HG03280 (cell line): Measurements from ENCODE around the gene DIO3.

Experiments
- ATAC-seq: cut with Tn5 transposase; IDR thresholded peaks from one replicate; pipeline ENCODE4 v1.9.1; 2021; ENCODE audit warnings: mild to moderate bottlenecking, moderate library complexity; ENCODE audit not compliant: unreplicated experiment

Gene DIO3

DNA sequence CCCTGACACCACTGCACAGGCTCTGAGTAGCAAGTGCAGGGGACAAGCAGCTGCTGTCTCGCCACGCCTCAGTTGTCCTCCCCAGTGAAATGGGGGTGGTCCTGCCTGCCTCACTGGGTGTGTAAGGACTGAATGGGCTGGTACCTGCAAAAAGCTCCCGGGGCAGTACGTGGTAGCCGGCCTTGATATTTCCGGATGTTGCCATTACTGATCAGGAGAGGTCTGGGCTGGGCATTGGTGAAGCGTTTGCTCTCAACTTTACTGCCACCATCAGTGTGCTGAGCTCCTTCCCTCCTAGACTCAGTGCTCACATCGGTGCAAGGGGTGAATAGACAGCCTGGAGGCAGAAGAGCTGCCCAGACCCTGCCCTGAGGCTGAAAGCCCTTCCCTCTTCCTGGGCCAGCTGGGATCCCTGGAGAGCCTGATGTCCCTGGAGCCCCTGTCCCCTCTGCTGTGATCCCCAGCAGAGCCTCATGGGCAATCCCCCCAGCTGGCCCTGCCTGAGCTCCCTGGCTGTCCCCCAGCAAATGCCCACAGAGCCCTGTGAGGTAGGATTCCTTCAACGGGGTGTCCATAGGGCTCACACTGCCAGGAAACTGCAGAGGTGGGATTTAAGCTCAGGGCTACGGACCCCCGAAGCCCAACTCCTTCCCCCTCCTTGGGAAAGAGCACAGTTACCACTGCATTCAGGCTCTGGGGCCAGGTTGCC is 18.2 kb downstream of the DIO3 start:
- no peak for ATAC-seq

DNA sequence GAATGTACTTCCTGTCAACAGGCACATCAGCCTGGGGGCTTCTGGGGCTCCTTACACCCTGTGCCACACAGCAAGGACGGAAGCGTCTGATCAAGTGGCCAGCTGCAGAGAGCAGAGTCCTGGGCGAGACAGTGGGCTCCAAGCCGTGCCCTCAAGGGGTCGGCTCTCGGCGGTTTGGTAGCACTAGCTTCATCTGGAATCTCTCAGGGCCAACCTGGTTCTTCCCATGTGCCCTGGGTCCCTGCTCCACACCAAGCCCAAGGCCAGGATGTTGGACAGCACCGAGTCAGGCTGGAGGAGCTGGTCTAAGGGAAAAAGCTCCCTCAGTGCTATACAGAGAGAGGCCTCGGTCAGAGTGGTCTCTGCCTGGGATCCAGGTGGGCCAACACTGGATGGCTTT is 20.5 kb downstream of the DIO3 start:
- no peak for ATAC-seq

DNA sequence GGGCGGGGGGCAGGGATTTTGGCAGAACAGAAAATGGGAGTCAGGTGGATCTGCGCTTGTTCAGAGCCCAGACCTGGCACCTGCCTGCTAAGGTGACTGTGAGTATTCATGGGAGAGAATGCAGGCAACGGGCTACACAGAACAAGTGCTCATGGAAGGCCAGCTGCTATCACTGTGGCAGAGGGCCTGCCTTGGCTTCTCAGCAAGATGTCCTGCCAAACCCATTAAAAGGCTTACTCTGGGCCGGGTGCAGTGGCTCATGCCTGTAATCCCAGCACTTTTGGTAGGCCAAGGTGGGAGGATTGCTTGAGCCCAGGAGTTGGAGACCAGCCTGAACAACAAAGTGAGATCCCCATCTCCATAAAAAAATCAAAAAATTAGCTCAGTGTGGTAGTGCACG is 21.0 kb downstream of the DIO3 start:
- ATAC-seq: no peak

DNA sequence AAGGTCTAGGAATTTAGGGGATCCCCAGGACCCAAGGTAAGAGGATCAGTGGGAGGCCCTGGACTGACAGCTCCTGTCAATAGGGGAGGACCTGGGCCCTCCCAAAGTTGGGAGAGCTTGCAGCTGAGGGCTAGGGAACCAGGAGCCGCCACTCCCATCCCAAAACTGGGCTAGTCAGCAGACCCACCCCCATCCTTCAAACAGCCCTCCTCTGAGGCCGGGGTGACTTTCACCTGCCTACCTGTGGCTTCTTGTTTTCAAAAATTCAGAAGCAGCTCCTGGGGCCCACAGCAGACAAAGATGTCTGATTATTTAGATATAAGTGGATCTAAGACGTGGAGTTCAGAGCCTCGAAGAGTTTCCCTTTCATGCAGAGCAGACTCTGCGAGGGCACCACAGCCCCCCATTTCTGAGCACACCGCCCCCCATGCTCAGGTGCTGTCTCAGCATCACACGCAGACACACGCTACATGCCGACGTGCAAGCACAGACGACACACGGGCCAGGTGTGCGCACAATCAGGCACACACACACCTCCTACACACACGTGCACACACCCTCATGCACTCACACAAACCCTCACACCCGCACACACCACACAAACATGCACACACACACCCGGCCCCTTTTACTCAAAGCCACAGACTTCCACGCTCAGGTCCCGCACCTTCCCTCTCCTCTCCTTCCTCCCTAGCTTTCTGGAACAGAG is 21.9 kb downstream of the DIO3 start:
- no peak for ATAC-seq

DNA sequence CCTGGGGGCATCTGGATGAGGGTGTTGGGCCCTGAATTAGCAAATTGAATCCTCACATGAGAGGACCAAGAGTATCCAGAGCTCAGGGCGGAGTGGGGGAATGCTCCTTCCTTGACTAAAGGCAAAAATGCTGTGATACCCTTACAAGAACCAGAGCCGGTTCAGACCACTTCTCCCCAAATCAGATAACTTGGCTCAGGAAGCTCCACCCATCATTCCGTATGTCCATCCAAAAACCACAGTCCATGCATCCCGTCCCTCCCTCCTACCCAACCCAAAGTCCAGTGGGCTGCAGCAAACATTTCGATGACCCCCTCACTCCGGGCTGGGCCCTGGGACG is 22.4 kb downstream of the DIO3 start:
- no peak for ATAC-seq

DNA sequence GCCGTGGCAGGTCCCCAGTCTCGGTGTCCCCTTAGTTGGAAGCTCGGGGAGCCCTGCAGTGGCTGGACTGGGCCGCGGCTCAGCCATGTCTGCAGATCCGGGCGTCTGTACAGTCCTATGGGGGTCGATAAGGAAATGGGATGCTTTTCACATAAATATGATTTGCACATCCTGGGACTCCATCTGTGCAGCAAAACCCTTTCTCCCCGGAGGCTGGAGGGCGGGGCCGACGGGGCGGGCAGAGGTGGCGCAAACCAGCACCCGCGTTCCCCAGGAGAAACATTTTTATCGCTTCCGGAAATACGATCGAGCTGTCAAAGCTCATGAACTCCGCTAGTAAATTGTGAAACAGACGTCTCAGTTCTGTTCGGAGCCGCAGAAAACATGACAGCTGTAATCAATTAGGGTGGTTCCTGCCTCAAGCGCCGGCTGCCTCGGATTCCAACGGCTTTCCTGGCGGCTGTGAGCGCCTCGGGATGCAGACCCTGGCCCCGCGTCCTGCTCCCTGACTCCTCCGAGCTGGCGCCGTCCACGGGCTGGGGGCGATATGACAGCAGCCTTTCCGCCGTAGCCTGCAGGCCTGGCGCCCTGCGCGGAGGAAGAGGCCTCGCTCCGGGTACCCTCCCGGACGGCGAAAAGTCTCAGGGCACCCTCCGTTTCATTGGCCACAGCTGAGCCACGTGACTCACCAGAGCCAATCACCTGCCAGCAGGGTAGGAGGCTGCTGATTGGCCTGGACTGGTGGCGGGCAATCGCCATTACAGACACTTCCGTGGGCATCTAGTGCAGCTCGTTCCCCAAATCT is 23.0 kb downstream of the DIO3 start:
- no peak for ATAC-seq

DNA sequence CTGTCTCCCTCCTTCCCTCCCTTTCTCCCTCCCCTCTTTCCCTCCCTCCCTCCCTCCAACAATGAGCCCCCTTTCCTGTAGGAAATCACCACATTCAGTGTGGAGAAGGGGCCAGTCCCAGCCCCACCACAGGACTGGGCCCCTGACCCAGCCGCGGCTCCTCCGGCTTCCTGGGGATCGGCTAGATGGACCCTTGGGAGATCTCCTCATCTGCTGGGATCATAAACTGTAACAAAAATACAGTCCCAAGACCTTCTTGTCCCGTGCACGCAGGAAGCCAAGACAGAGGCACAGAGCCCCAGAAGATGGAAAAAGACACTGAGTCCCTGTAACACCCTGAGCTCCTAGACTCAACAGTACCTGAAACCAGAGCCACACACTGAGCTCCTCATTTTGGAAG is 23.9 kb downstream of the DIO3 start:
- ATAC-seq: no peak

DNA sequence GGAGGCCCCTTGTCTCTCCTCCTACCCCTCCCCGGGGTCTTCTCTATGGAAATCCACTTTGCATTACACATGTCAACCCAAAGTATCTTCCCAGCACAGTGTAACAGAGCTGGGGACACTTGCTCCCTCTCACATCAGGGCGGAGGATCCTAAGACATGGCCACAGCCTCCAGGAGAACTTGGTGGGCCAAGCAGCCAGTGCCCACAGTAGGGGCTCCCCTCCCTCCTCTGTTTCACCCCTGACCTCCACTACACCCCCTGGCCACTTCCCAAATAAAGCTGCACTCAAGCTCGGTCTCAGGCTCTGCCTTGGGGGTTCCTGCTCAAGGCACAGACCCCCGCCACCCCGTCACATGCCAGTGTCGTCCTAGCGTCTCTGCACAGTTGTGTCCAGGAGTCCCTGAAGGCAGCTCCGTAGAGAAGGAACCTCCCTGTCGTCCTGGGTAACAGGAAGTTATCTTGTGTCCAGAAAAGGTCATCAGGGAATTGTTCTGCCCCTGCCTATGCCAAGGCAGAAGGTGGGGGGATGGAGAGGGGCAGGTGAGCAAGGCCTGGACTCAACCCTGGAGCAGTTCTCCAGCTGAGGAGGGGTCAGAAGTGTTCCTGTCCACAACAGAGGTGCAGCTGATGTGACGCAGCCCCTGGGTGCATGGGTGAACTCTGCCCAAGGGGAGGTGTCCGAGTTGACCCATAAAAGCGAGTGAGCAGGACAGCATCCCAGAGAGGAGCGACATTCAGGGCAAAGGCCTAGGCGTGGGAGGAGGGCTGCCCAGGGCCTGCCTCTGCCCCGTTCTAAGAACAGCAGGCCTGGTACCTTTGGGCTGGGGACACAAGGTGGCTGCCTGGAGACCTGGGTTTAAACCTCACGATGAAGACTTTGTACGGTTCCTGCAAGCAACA is 25.5 kb downstream of the DIO3 start:
- ATAC-seq: no peak

DNA sequence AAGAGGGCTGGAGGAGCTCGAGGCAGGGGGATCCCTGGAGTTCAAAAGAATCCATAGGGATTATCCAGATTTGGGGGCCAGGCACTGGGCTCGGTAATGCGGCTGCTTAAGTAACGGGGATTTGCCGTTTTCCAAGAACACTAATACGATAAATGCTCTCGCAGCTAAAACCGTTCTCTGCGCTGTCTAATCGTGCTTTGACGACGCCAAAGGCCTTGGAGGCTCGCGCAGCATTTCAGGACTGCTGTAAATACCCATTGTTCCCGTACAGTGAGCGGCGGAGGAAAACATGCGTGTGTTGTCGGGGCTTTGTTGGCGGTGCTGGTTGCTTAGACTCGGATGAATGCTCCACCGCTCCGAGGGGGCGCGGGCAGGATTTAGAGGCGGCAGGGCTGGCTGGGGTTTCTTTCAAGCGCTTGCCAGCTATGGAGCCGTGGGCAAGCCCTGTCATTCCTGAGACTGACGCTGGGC is 26.2 kb downstream of the DIO3 start:
- ATAC-seq: no peak

DNA sequence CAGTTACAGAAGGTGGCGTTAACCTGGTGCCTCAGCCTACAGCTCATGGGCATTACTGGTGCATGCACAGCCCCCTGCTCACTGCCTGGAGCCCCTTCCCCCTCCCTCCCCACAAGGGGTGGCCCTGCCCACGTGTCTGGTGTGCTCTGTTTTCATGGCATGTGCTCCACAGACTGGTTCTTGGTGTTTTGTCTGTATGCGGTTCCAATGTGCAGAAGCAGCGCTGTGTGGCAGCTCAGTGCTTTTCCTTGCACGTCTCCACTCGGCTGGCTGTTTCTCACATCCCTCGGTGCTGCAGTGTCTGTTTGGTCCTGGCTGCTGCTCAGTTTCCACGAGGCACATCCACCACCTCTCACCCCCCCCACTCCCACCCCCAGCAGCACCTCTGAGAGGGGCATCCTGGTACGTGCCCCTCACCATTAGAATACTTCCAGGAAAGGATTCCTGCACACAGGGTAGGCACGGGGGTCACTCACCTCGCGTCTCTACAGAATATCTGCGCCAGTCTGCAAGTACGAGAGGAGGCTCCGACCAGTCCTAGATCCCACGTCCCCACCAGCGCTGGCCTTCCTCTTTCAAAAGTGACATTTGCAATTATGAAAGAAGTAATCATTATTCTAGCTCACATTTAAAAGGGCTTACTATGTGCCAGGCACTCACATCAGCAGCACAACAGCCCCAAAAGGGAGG is 27.1 kb downstream of the DIO3 start:
- no peak for ATAC-seq

DNA sequence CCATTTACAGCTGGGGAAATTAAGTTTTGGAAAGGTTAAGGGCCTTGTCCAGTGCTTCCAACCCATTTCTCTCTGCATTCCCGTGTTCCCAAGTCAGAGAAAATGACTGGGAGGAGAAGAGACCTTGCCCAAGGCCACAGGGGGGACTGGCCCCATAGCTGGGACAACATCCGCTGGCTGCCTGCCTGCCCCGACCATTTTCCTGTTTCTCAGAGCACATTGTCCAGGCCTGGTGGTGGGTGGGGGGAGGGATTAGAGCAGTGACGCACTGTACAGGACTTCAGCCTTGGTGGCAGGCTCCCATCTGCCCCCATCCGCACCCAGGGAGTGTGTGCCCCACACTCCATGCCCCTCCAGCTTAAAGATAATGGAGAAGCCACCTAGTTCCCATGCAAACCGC is 27.7 kb downstream of the DIO3 start:
- no peak for ATAC-seq

DNA sequence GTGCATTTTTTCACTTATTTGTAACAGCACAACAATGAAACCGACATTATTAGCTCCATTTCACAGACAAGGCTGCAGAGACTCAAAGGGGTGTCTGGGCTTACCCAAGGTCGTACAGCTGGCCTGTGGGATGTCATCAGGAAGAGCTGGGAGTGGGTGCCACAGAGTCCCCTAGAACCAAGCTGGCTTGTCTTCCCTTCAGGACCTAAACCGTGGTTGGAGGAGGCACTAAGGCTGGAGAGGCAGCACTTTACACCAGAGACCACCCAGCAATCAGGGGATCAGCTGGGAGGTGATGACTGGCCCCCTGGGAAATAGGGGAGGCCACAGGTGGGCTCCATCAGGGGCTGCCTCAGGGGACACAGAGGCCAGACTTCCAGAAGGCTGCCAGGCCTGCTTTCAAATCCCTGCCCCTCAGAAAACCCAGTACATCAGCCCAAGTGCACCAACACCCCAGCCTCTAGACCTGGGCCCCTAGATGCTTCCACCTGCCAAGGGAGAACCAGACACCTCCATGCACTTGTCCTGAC is 28.3 kb downstream of the DIO3 start:
- ATAC-seq: no peak

DNA sequence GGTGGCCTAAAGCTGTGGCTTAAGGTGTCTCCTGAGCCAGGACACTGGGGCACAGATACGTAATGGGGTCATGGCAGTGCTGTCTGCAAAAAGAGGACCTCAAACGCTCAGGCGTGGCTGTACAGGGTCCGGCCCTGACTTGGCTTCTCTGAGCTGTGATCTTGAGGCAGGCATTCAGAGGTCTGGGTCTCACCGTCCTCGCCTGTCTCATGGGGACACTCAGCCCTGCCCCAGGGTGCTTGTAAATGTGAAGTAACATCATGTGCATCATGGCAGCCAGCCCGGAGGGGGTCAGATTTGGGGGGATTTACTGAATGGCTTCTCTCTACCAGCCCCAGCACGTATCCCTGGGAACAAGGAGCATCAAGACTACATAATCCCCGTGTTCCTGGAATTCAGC is 28.8 kb downstream of the DIO3 start:
- no peak for ATAC-seq

DNA sequence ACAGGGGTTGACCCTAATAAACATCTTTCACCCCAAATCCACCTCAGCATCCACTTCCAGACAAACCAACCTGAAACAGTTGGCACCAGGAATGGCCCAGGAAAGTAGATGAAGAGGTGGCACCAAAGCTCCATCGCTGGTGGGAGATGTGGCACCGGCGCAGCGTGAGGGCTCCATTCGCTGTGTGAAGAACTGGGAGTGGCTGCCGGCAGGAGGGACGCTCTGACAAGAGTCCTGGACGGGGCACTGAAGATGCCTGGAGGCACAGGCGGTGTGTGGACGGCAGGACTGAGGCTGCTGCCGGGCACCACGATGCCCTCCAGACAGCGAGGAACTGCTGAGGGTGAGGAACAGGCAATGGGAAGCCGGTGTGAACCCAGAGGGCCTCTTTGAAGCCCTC is 29.3 kb downstream of the DIO3 start:
- ATAC-seq: no peak

DNA sequence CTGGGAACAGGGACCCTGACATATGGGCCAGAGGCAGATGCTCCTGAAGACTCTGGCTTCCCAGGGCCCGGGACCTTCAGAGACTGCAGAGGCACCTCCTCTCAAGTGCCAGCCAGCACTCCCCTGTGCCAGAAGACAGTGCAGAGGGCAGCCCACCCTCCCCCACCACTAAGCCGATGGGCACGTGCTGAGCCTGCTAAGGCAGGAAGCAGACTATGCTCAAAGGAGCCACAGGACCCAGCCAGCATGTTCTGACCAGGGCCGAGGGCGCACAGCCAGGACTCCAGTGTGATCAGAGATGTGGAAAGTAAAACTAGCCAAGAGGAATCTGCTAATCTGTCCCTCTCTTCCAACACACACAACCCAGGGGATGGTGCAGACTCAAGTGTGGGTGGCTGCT is 29.8 kb downstream of the DIO3 start:
- no peak for ATAC-seq

DNA sequence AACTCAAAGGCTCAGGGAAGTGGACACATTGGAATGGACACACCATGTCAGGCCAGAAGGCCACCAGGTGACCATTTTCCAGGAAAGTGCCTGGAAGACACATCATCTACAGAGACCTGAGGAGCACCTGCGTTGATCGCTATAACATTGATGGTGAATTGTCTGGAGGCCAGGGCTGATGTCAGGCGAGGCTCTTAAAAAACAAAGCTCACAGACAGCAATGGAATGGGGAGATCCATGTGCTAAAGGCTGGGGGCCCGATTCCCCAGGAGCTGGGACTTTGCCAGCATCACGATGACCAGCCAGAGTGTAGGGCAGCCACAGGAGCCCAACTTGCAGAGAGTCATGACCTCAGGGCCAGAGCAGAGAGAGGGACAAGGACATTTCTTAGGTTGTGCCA is 30.3 kb downstream of the DIO3 start:
- ATAC-seq: no peak

DNA sequence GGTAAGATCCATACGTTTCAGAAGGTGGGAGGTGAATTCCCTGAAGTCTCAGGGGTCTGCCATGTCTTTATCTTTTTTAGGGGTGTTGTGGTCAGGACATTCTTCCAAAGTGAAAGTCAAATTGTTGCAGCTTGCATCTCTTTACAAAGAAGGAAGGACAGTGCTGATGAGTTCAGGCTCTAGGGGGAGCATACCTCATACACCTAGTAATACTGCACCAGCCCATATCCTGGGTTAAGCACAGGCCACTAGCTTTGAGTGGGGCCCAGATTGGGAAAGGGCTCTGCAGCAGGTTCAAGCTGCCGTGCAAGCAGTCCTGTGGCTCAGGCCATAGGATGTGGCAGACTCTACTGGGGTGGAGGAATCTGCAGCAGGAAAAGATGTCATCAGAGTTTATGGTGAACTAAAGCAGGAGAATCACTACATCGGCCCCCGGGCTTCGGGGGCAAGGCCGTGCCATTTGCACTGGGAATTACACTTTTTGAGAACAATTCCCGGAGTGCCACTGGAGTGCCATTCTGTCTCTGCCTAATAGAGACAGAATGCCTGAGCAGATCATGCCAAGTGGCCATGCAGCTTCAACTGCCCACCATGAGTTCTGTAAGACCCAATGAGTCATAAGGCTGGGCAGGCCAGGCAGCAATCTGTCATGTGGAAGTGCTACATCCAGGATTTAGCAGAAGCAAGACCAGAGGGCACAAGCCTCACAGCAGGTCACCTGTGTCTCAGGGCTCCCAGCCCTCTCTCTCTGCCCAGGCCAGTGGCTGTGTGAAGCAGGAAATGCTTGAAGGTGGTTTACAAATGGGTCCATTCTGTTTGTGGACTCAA is 32.3 kb downstream of the DIO3 start:
- no peak for ATAC-seq

DNA sequence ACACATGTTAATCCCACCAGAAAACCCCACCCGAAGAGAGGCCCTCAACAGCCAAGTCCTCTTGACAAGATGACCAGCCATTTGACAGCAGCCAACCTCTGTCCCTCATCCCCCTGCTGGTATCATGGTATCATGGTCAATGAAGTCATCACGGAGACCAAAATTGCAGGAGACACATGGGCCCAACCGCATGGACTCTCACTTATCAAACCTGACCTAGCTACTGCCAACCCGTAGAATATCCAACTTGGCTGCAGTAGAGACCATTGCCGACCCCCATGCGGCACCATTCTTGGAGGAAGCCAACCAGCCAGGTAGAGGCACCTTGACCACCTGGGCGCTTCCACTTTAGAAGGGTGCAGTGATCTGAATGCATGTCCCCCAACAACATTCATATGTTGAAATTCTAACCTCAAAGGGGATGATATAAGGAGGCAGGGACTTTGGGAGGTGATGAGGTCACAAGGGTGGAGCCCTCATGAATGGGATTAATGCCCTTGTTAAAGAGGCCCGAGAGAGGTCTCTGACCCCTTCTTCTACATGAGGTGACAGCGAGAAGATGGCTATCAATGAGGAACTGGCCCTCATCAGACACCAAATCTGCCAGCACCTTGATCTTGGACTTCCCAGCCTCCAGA is 33.3 kb downstream of the DIO3 start:
- no peak for ATAC-seq

DNA sequence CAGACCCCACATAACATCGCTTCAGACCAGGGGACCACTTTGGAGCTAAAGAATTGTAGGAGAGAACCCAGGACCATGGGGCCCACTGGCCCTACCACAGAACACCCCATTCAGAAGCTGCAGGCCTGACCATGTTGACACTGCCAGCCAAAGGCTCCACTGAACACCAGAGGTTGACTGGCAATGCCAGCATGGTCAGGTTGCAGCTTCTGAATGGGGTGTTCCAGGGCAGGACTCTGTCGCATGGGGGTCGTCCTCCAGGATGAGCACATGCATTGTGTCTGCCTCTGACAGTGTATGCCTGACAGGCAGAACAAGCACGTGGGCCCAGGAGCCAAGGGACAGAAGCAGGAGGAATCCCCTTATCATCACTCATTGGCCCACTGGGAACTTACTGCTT is 34.1 kb downstream of the DIO3 start:
- no peak for ATAC-seq
